ENCODE measurements around the gene CD244. TPM values are rescaled to one million over a fixed set of nuclear protein-coding genes. Genes with fewer than 3 reads are reported as not detected.

CD244 gene
- total RNA-seq, 1 donor = not detected

DNA sequence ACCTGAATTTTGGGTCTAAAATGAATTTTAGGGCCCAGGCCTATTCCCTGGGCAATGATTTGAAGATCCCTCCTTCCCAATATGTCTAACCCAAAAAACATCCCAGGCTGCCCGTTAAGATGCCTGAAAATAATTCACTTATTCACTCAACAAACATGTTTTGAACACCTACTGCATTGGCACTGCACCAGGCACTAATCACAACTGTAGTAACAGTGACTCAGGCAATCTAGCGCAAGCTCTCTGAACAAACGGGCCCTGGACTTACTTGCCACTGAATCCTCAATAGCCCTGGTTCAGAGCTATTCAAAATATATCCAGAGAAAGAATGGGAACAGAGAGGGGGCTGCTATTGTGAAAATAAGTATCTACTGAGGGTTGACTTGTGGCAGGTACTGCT lies 4.2 kb downstream of the CD244 start:
- H3K4me1 ChIP-seq (ENCODE audit: insufficient read depth, low read length) = no peaks in the 10 kb centered on the region
- no peak overlapping the region for H2AFZ ChIP-seq (ENCODE audit: low read length)
- H3K9me3 ChIP-seq (ENCODE audit: low read depth, low read length) = no peaks in the 10 kb centered on the region
- H3K36me3 ChIP-seq (ENCODE audit: insufficient read depth, low read length) = no peaks in the 10 kb centered on the region
- DNase-seq (ENCODE audit: insufficient read length, low spot score, missing footprints) = no peak
- TF ChIP-seq, protein P1, sequence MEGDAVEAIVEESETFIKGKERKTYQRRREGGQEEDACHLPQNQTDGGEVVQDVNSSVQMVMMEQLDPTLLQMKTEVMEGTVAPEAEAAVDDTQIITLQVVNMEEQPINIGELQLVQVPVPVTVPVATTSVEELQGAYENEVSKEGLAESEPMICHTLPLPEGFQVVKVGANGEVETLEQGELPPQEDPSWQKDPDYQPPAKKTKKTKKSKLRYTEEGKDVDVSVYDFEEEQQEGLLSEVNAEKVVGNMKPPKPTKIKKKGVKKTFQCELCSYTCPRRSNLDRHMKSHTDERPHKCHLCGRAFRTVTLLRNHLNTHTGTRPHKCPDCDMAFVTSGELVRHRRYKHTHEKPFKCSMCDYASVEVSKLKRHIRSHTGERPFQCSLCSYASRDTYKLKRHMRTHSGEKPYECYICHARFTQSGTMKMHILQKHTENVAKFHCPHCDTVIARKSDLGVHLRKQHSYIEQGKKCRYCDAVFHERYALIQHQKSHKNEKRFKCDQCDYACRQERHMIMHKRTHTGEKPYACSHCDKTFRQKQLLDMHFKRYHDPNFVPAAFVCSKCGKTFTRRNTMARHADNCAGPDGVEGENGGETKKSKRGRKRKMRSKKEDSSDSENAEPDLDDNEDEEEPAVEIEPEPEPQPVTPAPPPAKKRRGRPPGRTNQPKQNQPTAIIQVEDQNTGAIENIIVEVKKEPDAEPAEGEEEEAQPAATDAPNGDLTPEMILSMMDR (IDR thresholded peaks at IDR 0.05; ENCODE audit: extremely low read depth, low read depth, low read length) = no peak
- no peak overlapping the region for H3K4me2 ChIP-seq (ENCODE audit: insufficient read depth, low read length)
- no peaks in the 10 kb centered on the region for H4K20me1 ChIP-seq (ENCODE audit: insufficient read depth, low read length)
- H3K79me2 ChIP-seq (ENCODE audit: insufficient read depth, low read length) = no peaks in the 10 kb centered on the region
- H3K27ac ChIP-seq (ENCODE audit: low read depth, low read length) = no peak overlapping the region
- no peaks in the 10 kb centered on the region for H3K27me3 ChIP-seq (ENCODE audit: insufficient read depth, low read length)
- no peak overlapping the region for H3K4me3 ChIP-seq (ENCODE audit: insufficient read depth, low read length)

DNA sequence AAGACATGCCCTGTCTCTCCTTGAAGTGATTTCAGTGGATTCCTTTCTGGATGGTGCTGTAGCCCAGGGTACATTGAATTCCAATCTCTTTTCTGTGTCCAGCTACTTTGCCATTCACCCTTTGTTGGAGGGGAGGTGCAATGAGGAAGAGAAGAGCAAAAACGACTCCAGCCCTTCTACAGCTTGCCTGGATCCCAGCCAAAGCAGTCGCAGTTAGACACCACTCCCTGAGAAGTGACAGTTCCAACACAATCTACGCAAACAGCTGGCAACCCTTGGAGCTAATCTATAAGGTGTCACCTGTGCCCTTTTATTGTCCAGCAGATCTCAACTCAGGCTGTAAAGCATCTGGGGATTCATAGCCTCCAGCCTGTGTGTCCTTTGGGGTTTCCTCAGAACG lies 4.6 kb downstream of the CD244 start:
- TF ChIP-seq, protein P1 (IDR thresholded peaks at IDR 0.05; ENCODE audit: extremely low read depth, low read depth, low read length) = no peak

DNA sequence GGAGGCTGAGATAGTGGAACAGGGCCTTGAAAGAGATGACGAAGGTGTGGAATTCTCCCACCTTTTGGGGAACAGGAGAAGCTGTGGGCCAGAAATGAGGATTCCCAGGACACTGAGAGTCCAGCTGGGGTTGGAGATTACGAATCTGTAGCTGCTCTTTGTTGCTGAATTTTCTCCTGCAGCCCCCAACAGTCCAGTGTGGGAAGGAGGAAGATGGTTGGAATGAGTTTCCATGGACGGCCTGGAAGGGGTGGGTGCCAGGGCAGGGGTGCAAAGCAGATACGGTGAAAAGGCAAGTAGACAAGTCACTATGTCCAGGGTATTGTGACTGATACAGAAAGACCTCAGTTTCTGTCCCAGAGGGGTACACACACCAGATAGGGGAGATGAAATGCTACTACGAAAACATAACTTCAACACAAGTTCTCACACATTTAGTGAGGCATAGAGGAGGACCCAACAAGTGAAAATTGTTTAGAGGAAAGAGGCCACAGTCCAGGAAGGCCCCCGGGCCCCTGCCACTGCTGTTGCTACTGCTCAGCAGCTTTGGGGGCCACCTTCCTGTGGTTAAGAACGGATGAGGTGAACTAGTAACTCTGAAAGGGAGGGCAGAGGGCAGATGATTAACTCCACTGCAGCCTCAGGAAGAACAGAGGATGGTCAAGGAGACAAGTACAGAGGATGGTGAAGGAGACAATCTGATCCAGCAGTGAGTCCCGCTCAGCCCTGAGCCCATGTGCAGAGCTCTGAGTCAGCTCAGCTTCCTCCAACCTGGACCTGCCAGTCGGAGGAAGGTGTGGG lies 7.3 kb downstream of the CD244 start:
- Histone ChIP-seq H3K4me3 (ENCODE audit: insufficient read depth, low read length) (no peak overlapping the region), H3K27me3 (ENCODE audit: insufficient read depth, low read length) (no peaks in the 10 kb centered on the region), H4K20me1 (ENCODE audit: insufficient read depth, low read length) (no peaks in the 10 kb centered on the region), H3K36me3 (ENCODE audit: insufficient read depth, low read length) (no peaks in the 10 kb centered on the region), H3K27ac (ENCODE audit: low read depth, low read length) (no peak overlapping the region), H3K4me1 (ENCODE audit: insufficient read depth, low read length) (no peaks in the 10 kb centered on the region), H3K79me2 (ENCODE audit: insufficient read depth, low read length) (no peaks in the 10 kb centered on the region), H3K4me2 (ENCODE audit: insufficient read depth, low read length) (no peak overlapping the region), H2AFZ (ENCODE audit: low read length) (no peak overlapping the region), H3K9me3 (ENCODE audit: low read depth, low read length) (no peaks in the 10 kb centered on the region)
- TF ChIP-seq, protein P1 (IDR thresholded peaks at IDR 0.05; ENCODE audit: extremely low read depth, low read depth, low read length) = no peak
- no peak for DNase-seq (ENCODE audit: insufficient read length, low spot score, missing footprints)

More for the DNA sequence above, 4.6 kb downstream of the CD244 start:
- Histone ChIP-seq H3K79me2 (ENCODE audit: insufficient read depth, low read length) (no peaks in the 10 kb centered on the region), H3K4me2 (ENCODE audit: insufficient read depth, low read length) (no peak overlapping the region), H3K27me3 (ENCODE audit: insufficient read depth, low read length) (no peaks in the 10 kb centered on the region), H3K4me3 (ENCODE audit: insufficient read depth, low read length) (no peak overlapping the region), H3K36me3 (ENCODE audit: insufficient read depth, low read length) (no peaks in the 10 kb centered on the region), H2AFZ (ENCODE audit: low read length) (no peak overlapping the region), H3K9me3 (ENCODE audit: low read depth, low read length) (no peaks in the 10 kb centered on the region), H4K20me1 (ENCODE audit: insufficient read depth, low read length) (no peaks in the 10 kb centered on the region), H3K4me1 (ENCODE audit: insufficient read depth, low read length) (no peaks in the 10 kb centered on the region), H3K27ac (ENCODE audit: low read depth, low read length) (no peak overlapping the region)
- no peak for DNase-seq (ENCODE audit: insufficient read length, low spot score, missing footprints)

DNA sequence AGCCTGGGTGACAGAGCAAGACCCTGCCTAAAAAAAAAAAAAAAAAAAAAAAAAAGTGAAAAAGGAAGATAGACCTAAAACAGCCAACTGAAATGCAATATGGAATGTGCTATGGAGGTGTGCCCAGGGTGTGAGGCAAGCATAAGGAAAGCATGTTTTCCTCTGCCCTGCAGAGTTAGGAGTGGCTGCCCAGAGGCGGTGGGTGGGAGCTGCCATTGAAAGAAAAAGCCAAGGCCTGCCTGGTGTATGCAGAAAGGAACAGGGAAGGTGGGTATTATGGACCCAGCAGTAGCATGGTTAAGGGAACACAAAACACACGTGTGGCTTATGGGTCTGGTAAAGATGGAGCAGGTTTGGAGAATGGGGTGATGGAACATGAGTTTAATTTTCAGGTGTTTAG lies 8.9 kb downstream of the CD244 start:
- no peaks in the 10 kb centered on the region for H3K79me2 ChIP-seq (ENCODE audit: insufficient read depth, low read length)
- no peaks in the 10 kb centered on the region for H3K27me3 ChIP-seq (ENCODE audit: insufficient read depth, low read length)
- H3K4me1 ChIP-seq (ENCODE audit: insufficient read depth, low read length) = no peaks in the 10 kb centered on the region
- no peaks in the 10 kb centered on the region for H3K9me3 ChIP-seq (ENCODE audit: low read depth, low read length)
- H3K27ac ChIP-seq (ENCODE audit: low read depth, low read length) = no peak overlapping the region
- no peak overlapping the region for H2AFZ ChIP-seq (ENCODE audit: low read length)
- H3K4me2 ChIP-seq (ENCODE audit: insufficient read depth, low read length) = no peak overlapping the region
- no peak for DNase-seq (ENCODE audit: insufficient read length, low spot score, missing footprints)
- no peaks in the 10 kb centered on the region for H4K20me1 ChIP-seq (ENCODE audit: insufficient read depth, low read length)
- no peak overlapping the region for H3K4me3 ChIP-seq (ENCODE audit: insufficient read depth, low read length)
- H3K36me3 ChIP-seq (ENCODE audit: insufficient read depth, low read length) = no peaks in the 10 kb centered on the region
- TF ChIP-seq, protein P1 (IDR thresholded peaks at IDR 0.05; ENCODE audit: extremely low read depth, low read depth, low read length) = no peak

Data from osteoblast (primary cell).